NB4 (cell line): ENCODE measurements around the gene ADGRB2.

ENCODE experiments used
- DNase-seq: peaks from one replicate; pipeline ENCODE4 v3.0.0; 2010; ENCODE audit warnings: low read depth
- H3K4me3 ChIP-seq: one replicate; pipeline ENCODE4 v1.5.1; 2011; ENCODE audit warnings: mild to moderate bottlenecking, low read depth, low read length, moderate library complexity
- CTCF ChIP-seq: IDR thresholded peaks from one replicate; pipeline ENCODE4 v1.5.1; 2012; ENCODE audit warnings: low read depth, low read length
- MAX ChIP-seq: IDR thresholded peaks from 2 replicates; pipeline ENCODE4 v1.6.1; 2011; ENCODE audit warnings: low read depth, low read length
- MYC ChIP-seq: IDR thresholded peaks from 2 replicates; pipeline ENCODE4 v1.6.1; 2011; ENCODE audit warnings: low read depth, low read length
- POLR2A ChIP-seq: IDR thresholded peaks from 2 replicates; pipeline ENCODE4 v1.6.1; 2011; ENCODE audit warnings: mild to moderate bottlenecking; ENCODE audit not compliant: insufficient read length; ENCODE audit errors: extremely low read depth

Gene ADGRB2

GRCh38 chr1:31757204-31757679, 6.9 kb downstream of the ADGRB2 start:
- no peak overlapping the region for H3K4me3 ChIP-seq
- no peak for DNase-seq
- no peak for TF ChIP-seq MYC
- TF ChIP-seq CTCF = no peak
- TF ChIP-seq MAX = no peak
- TF ChIP-seq POLR2A = no peak

GRCh38 chr1:31756578-31756977, 7.6 kb downstream of the ADGRB2 start:
- no peak overlapping the region for H3K4me3 ChIP-seq
- TF ChIP-seq POLR2A (no peak), CTCF (no peak), MYC (no peak), MAX (no peak)
- DNase-seq = no peak

GRCh38 chr1:31755850-31756492, 8.2 kb downstream of the ADGRB2 start:
- TF ChIP-seq POLR2A (no peak), CTCF (no peak), MAX (no peak), MYC (no peak)
- no peak for DNase-seq
- H3K4me3 ChIP-seq = no peak overlapping the region

GRCh38 chr1:31755197-31755611, 8.9 kb downstream of the ADGRB2 start:
- TF ChIP-seq MAX (no peak), MYC (no peak), POLR2A (no peak), CTCF (no peak)
- DNase-seq = no peak
- H3K4me3 ChIP-seq = no peak overlapping the region

- DNase-seq = no peak
- no peak overlapping the region for H3K4me3 ChIP-seq
- TF ChIP-seq MYC (no peak), CTCF (no peak), MAX (no peak), POLR2A (no peak)
Measured at GRCh38 chr1:31754397-31754796, 9.7 kb downstream of the ADGRB2 start.
